Liver (tissue), 3 donors: Measurements from ENCODE around the gene CAPG.

Source experiments
- ATF3 ChIP-seq: IDR thresholded peaks from 2 replicates; pipeline ENCODE4 v1.6.1; 2016; ENCODE audit warnings: antibody characterized with exemption
- CTCF ChIP-seq: fragments of 150-350 bp; IDR thresholded peaks from 2 replicates; pipeline ENCODE4 v1.5.1; 2017; ENCODE audit warnings: improper control_type of control experiment, low read depth, low read length; ENCODE audit not compliant: missing input control
- JUND ChIP-seq, 2 donors: IDR thresholded peaks; 2 replicates each; pipeline ENCODE4 v1.6.1; 2016; ENCODE audit warnings: antibody characterized with exemption in 2 of 2
- MAX ChIP-seq: IDR thresholded peaks from 2 replicates; pipeline ENCODE4 v1.6.1; 2016; ENCODE audit warnings: antibody characterized with exemption
- RAD21 ChIP-seq, 2 donors: IDR thresholded peaks; 2 replicates each; pipeline ENCODE4 v1.6.1; 2016; ENCODE audit warnings: antibody characterized with exemption in 2 of 2, mild to moderate bottlenecking in 2 of 2
- REST ChIP-seq: IDR thresholded peaks from 2 replicates; pipeline ENCODE4 v1.6.1; 2016; ENCODE audit warnings: antibody characterized with exemption, mild to moderate bottlenecking
- donor health status: healthy.
- donor health status: healthy.

- TF ChIP-seq RAD21 (IDR thresholded peaks at IDR 0.05) (no peak), CTCF (no peak), MAX (no peak), ATF3 (no peak), REST (no peak), JUND (IDR thresholded peaks at IDR 0.05) (no peak)
Observed at GRCh38 chr2:85400023-85400422, 10.1 kb downstream of the CAPG start.
